ENCODE results near the gene FOXL3. TPM values are rescaled to one million over a fixed set of nuclear protein-coding genes. Genes with fewer than 3 reads are reported as not detected.

Gene FOXL3
- total RNA-seq, 2 donors from 2014 or later: not detected

DNA sequence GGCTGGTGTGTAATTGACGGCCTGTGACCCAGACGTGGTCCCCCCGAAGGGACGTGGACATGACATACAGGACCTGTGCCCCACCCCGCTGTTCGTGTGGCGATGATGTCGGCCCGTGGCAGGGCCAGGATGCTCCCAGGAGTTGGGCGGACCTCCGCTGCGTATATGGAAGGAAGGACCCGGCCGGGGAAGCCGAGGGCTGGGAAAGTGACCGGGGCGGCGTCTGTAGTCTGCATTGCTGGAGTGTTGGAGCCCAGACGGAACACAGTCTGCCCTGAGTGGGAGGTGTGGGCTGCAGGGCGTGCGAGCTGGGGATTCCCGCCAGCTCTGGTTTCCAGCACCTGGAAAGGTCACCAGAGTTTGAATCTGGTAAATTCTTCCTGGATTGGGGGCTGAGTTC lies 45.0 kb upstream of the FOXL3 start:
- Histone ChIP-seq H3K9me3 (no peaks in the 10 kb centered on the region), H3K4me1 (replicated peaks) (no peaks in the 10 kb centered on the region), H3K4me3 (no peak overlapping the region), H3K27me3 (replicated peaks; ENCODE audit: insufficient read depth) (no peaks in the 10 kb centered on the region), H3K27ac (no peak overlapping the region), H3K36me3 (peaks cover 0 to 3% of the 10 kb centered on the region in 2 donors)
- intact Hi-C loops (cut with DNase I): no loop called here
- WGBS: 84% methylated on average over 22 of the region's 22 CpGs
- TF ChIP-seq CTCF (IDR thresholded peaks at IDR 0.05): no peak
- DNase-seq (ENCODE audit: low spot score): no peak

- no peaks in the 10 kb centered on the region for H3K27me3 ChIP-seq (replicated peaks; ENCODE audit: insufficient read depth)
- DNase-seq (ENCODE audit: low spot score): no peak
- no peaks in the 10 kb centered on the region for H3K9me3 ChIP-seq
- no peak overlapping the region for H3K4me3 ChIP-seq
- 93% methylated on average over 32 of the region's 36 CpGs for WGBS
- TF ChIP-seq CTCF (IDR thresholded peaks at IDR 0.05) (no peak), POLR2A (IDR thresholded peaks at IDR 0.05) (no peak), POLR2AphosphoS5 (IDR thresholded peaks at IDR 0.05) (no peak)
- H3K36me3 ChIP-seq: peaks cover 0 to 11% of the 10 kb centered on the region in 2 donors
- intact Hi-C loops (cut with DNase I): no loop called here
- no peaks in the 10 kb centered on the region for H3K4me1 ChIP-seq (replicated peaks)
- no peak overlapping the region for H3K27ac ChIP-seq
These were observed 44.2 kb upstream of the FOXL3 start for GRCh38 chr7:245574-246295.

- H3K4me1 ChIP-seq (replicated peaks): no peaks in the 10 kb centered on the region
- intact Hi-C loops (cut with DNase I): no loop called here
- WGBS: 88% methylated on average over 22 of the region's 22 CpGs
- peaks cover 0 to 12% of the 10 kb centered on the region in 2 donors for H3K36me3 ChIP-seq
- no peak overlapping the region for H3K4me3 ChIP-seq
- H3K27ac ChIP-seq: no peak overlapping the region
- TF ChIP-seq POLR2AphosphoS5 (IDR thresholded peaks at IDR 0.05): no peak
- no peak for TF ChIP-seq POLR2A (IDR thresholded peaks at IDR 0.05)
- TF ChIP-seq CTCF (IDR thresholded peaks at IDR 0.05): no peak
- H3K27me3 ChIP-seq (replicated peaks; ENCODE audit: insufficient read depth): no peaks in the 10 kb centered on the region
- no peak for DNase-seq (ENCODE audit: low spot score)
- H3K9me3 ChIP-seq: no peaks in the 10 kb centered on the region
These were observed 43.5 kb upstream of the FOXL3 start for GRCh38 chr7:246451-246850.

DNA sequence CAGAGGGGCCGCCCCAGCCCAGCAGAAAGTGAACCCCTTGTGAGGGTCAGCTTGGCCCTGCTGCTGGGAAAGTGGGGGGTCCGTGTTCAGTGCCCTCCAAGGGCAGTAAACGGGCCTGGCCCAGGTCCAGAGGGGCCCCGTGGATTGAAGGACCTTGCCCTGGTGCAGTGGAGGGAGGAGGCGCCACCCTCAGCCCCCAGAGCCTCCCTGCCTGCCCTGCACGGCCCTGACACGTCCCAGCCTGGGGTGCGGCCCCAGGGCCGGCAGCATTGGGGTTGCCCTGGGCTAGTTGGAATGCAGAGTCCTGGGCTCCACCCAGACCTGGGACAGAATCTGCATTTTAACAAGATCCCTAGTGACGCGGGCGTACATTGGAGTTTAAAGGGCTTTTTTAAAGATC lies 42.8 kb upstream of the FOXL3 start:
- TF ChIP-seq POLR2A (IDR thresholded peaks at IDR 0.05): no peak
- TF ChIP-seq CTCF (IDR thresholded peaks at IDR 0.05): no peak
- TF ChIP-seq POLR2AphosphoS5 (IDR thresholded peaks at IDR 0.05): no peak

GRCh38 chr7:247636-248035 lies 42.3 kb upstream of the FOXL3 start:
- no peak overlapping the region for H3K4me3 ChIP-seq
- DNase-seq (ENCODE audit: low spot score): no peak
- H3K27me3 ChIP-seq (replicated peaks; ENCODE audit: insufficient read depth): no peaks in the 10 kb centered on the region
- no peak overlapping the region for H3K27ac ChIP-seq
- WGBS: 83% methylated on average over 16 of the region's 16 CpGs
- intact Hi-C loops (cut with DNase I): no loop called here
- H3K4me1 ChIP-seq (replicated peaks): no peaks in the 10 kb centered on the region
- TF ChIP-seq POLR2AphosphoS5 (IDR thresholded peaks at IDR 0.05) (no peak), CTCF (IDR thresholded peaks at IDR 0.05) (no peak)
- H3K9me3 ChIP-seq: no peaks in the 10 kb centered on the region
- H3K36me3 ChIP-seq: peaks cover 0 to 19% of the 10 kb centered on the region in 2 donors

More for the DNA sequence above, 42.8 kb upstream of the FOXL3 start:
- Histone ChIP-seq H3K4me1 (replicated peaks) (no peaks in the 10 kb centered on the region), H3K9me3 (no peaks in the 10 kb centered on the region), H3K4me3 (no peak overlapping the region), H3K36me3 (peaks cover 0 to 18% of the 10 kb centered on the region in 2 donors), H3K27ac (no peak overlapping the region), H3K27me3 (replicated peaks; ENCODE audit: insufficient read depth) (no peaks in the 10 kb centered on the region)
- WGBS: 80% methylated on average over 12 of the region's 12 CpGs
- DNase-seq (ENCODE audit: low spot score): no peak
- intact Hi-C loops (cut with DNase I): no loop called here
